HEK293T (cell line): ENCODE measurements around the gene LUC7L2.

Experiments
- BHLHE40 ChIP-seq: fragments of 450-650 bp; IDR thresholded peaks from 2 replicates; pipeline ENCODE4 v1.6.1; 2016; ENCODE audit warnings: mild to moderate bottlenecking, moderate library complexity, borderline replicate concordance
- CTBP1 ChIP-seq: fragments of 450-650 bp; IDR thresholded peaks from 2 replicates; pipeline ENCODE4 v1.6.1; 2016; ENCODE audit warnings: borderline replicate concordance
- FOXA1 ChIP-seq: fragments of 450-650 bp; IDR thresholded peaks from 2 replicates; pipeline ENCODE4 v1.6.1; 2016; ENCODE audit warnings: mild to moderate bottlenecking
- FOXK2 ChIP-seq: fragments of 450-650 bp; IDR thresholded peaks from 2 replicates; pipeline ENCODE4 v1.6.1; 2016; ENCODE audit warnings: mild to moderate bottlenecking
- FOXM1 ChIP-seq: fragments of 450-650 bp; IDR thresholded peaks from 2 replicates; pipeline ENCODE4 v1.6.1; 2017; ENCODE audit warnings: mild to moderate bottlenecking, borderline replicate concordance
- HDGF ChIP-seq: fragments of 450-650 bp; IDR thresholded peaks from 2 replicates; pipeline ENCODE4 v1.6.1; 2017; ENCODE audit warnings: antibody characterized with exemption, borderline replicate concordance
- L3MBTL2 ChIP-seq: fragments of 450-650 bp; conservative IDR thresholded peaks from 2 replicates; pipeline ENCODE4 v1.6.1; 2016; ENCODE audit warnings: mild to moderate bottlenecking
- SP1 ChIP-seq: fragments of 450-650 bp; IDR thresholded peaks from 2 replicates; pipeline ENCODE4 v1.6.1; 2017
- ZNF384 ChIP-seq: fragments of 450-650 bp; IDR thresholded peaks from 2 replicates; pipeline ENCODE4 v1.6.1; 2016

DNA sequence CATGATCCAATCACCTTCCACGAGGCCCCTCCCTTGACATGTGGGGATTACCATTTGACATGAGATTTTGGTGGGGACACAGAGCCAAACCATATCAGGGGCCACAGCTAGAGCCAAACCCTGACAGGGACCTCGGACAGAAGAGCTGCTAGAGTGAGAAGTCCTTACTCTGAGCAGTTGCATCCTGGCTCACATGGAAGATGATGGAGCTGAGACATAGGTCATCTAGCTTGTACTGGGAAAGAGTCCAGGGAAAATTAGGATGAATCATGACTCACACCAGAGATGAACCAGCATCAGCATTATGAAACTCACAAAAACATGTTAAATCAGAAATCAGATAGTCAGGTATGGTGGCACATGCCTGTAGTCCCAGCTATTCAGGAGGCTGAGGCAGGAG lies 31.3 kb upstream of the LUC7L2 start:
- TF ChIP-seq ZNF384 = no peak
- no peak for TF ChIP-seq FOXM1
- TF ChIP-seq SP1 = no peak
- TF ChIP-seq CTBP1 = no peak
- TF ChIP-seq FOXK2 = no peak
- no peak for TF ChIP-seq FOXA1
- no peak for TF ChIP-seq L3MBTL2
- no peak for TF ChIP-seq BHLHE40
- no peak for TF ChIP-seq HDGF
